Smooth muscle cell (in vitro differentiated cells): ENCODE results near the gene EML6. TPM values are rescaled to one million over a fixed set of nuclear protein-coding genes. Genes with fewer than 3 reads are reported as not detected.

Experiments
- DNase-seq: peaks from one replicate; lab custom pipeline; 2025; ENCODE audit not compliant: unreplicated experiment; lab: John Stamatoyannopoulos, UW
- H2AFZ ChIP-seq: fragments of 200-600 bp; sonication (generic); 2 replicates; pipeline ENCODE4 v1.6.0; 2016; ENCODE audit warnings: antibody characterized with exemption, low read depth, mild to moderate bottlenecking
- H3F3A ChIP-seq: fragments of 200-600 bp; sonication (generic); 2 replicates; pipeline ENCODE4 v1.6.0; 2017; ENCODE audit warnings: antibody characterized with exemption, low read depth
- H3K27ac ChIP-seq: fragments of 200-600 bp; sonication (generic); 2 replicates; pipeline ENCODE4 v1.5.1; 2016; ENCODE audit warnings: low read depth, mild to moderate bottlenecking
- H3K27me3 ChIP-seq: fragments of 200-600 bp; sonication (generic); 2 replicates; pipeline ENCODE4 v1.6.1; 2016; ENCODE audit warnings: low read depth, mild to moderate bottlenecking
- H3K36me3 ChIP-seq: fragments of 200-600 bp; sonication (generic); 2 replicates; pipeline ENCODE4 v1.5.1; 2016; ENCODE audit warnings: low read depth
- H3K4me1 ChIP-seq: fragments of 200-600 bp; sonication (generic); 2 replicates; pipeline ENCODE4 v1.5.1; 2016; ENCODE audit warnings: low read depth
- H3K4me2 ChIP-seq: fragments of 200-600 bp; sonication (generic); 2 replicates; pipeline ENCODE4 v1.6.0; 2016; ENCODE audit warnings: mild to moderate bottlenecking
- H3K4me3 ChIP-seq: fragments of 200-600 bp; sonication (generic); 2 replicates; pipeline ENCODE4 v1.5.1; 2016; ENCODE audit warnings: mild to moderate bottlenecking
- H3K79me2 ChIP-seq: fragments of 200-600 bp; sonication (generic); 2 replicates; pipeline ENCODE4 v1.6.0; 2016; ENCODE audit warnings: low read depth, mild to moderate bottlenecking
- H3K9ac ChIP-seq: fragments of 200-600 bp; sonication (generic); 2 replicates; pipeline ENCODE4 v1.6.0; 2016; ENCODE audit warnings: low read depth
- H3K9me3 ChIP-seq: fragments of 200-600 bp; sonication (generic); replicated peaks from 2 replicates; pipeline ENCODE4 v1.5.1; 2016; ENCODE audit warnings: low read depth
- H4K20me1 ChIP-seq: fragments of 200-600 bp; sonication (generic); 2 replicates; pipeline ENCODE4 v1.6.0; 2016; ENCODE audit warnings: low read depth
- CTCF ChIP-seq: fragments of 200-600 bp; sonication (generic); IDR thresholded peaks from 2 replicates; pipeline ENCODE4 v1.5.1; 2017; ENCODE audit warnings: borderline replicate concordance, mild to moderate bottlenecking, antibody characterized with exemption; ENCODE audit not compliant: insufficient read depth, poor library complexity, severe bottlenecking
- WGBS: methylation state at CpG from one replicate; pipeline ENCODE4 v1.1.7; 2016; ENCODE audit warnings: low lambda C conversion rate; 5-methylcytosine and 5-hydroxymethylcytosine counted together
- polyA plus RNA-seq: library from polyadenylated mRNA; unstranded; fragments of >200 nt; fragmentation: Nextera tagmentation; extraction: Ambion mirVana; gene quantifications from 2 replicates; pipeline ENCODE4 v1.2.1, GENCODE V29; 2016
- total RNA-seq: library from RNA; depleted of rRNA; stranded (reverse); fragments of >200 nt; gene quantifications from 2 replicates; pipeline ENCODE4 v1.2.3, GENCODE V29; 2014

EML6 gene
- total and polyA plus RNA-seq, 2 experiments from 2014 or later = 0.49 to 0.54 TPM

DNA sequence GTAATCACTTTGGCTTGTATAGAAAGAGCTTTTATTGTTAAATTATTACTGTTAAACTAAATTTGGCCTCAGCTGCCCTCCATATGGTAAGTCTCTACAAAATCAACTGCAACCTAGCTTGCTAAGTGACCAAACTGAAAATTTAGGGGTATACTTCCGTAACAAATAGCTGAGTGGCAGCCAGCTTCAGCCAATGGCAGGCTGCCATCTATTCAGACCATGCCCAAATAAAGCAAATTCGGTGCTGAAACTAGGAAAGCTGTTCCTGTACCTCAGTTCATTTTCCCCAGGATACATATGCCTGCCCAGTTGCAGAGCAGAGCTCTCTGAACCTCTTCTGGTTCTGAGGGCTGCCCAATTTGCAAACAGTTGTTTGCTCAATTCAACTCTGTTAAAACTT lies 94.8 kb downstream of the EML6 start:
- peaks cover 4% of the 10 kb centered on the region for H3K4me1 ChIP-seq
- H3K4me2 ChIP-seq = no peak overlapping the region
- no peak for TF ChIP-seq CTCF
- H3K9me3 ChIP-seq = no peaks in the 10 kb centered on the region
- no peaks in the 10 kb centered on the region for H3K27me3 ChIP-seq
- H2AFZ ChIP-seq = no peak overlapping the region
- no peaks in the 10 kb centered on the region for H3K36me3 ChIP-seq
- no peak overlapping the region for H3K9ac ChIP-seq
- no peak overlapping the region for H3K4me3 ChIP-seq
- 90% methylated on average over 2 of the region's 2 CpGs for WGBS
- no peaks in the 10 kb centered on the region for H4K20me1 ChIP-seq
- H3F3A ChIP-seq = no peaks in the 10 kb centered on the region
- H3K79me2 ChIP-seq = no peaks in the 10 kb centered on the region
- DNase-seq = no peak
- H3K27ac ChIP-seq = no peak overlapping the region

GRCh38 chr2:54820558-54820957 lies 97.1 kb downstream of the EML6 start:
- Histone ChIP-seq H3K4me1 (no peaks in the 10 kb centered on the region), H3K9me3 (no peaks in the 10 kb centered on the region), H3K27me3 (peaks cover 4% of the 10 kb centered on the region), H2AFZ (no peak overlapping the region), H3K79me2 (no peaks in the 10 kb centered on the region), H3K9ac (no peak overlapping the region), H4K20me1 (no peaks in the 10 kb centered on the region), H3K4me2 (no peak overlapping the region), H3K27ac (no peak overlapping the region), H3K36me3 (no peaks in the 10 kb centered on the region), H3K4me3 (no peak overlapping the region), H3F3A (no peaks in the 10 kb centered on the region)
- 61% methylated on average over 3 of the region's 3 CpGs for WGBS
- no peak for TF ChIP-seq CTCF
- DNase-seq = no peak

GRCh38 chr2:54824567-54824966 lies 101.1 kb downstream of the EML6 start:
- Histone ChIP-seq H3K4me1 (no peaks in the 10 kb centered on the region), H3K9me3 (no peaks in the 10 kb centered on the region), H3F3A (no peaks in the 10 kb centered on the region), H3K36me3 (no peaks in the 10 kb centered on the region), H2AFZ (no peak overlapping the region), H3K27ac (no peak overlapping the region), H3K4me2 (no peak overlapping the region), H3K79me2 (no peaks in the 10 kb centered on the region), H3K27me3 (peaks cover 11% of the 10 kb centered on the region), H3K9ac (no peak overlapping the region), H3K4me3 (no peak overlapping the region), H4K20me1 (no peaks in the 10 kb centered on the region)
- no peak for TF ChIP-seq CTCF
- DNase-seq = no peak
- WGBS = 76% methylated on average over 4 of the region's 4 CpGs

GRCh38 chr2:54830546-54830945 lies 107.1 kb downstream of the EML6 start:
- H3K79me2 ChIP-seq = no peaks in the 10 kb centered on the region
- H3K4me3 ChIP-seq = no peak overlapping the region
- H3K27ac ChIP-seq = no peak overlapping the region
- DNase-seq = no peak
- no peak for TF ChIP-seq CTCF
- peaks cover 7% of the 10 kb centered on the region for H3K27me3 ChIP-seq
- no peak overlapping the region for H3K9ac ChIP-seq
- no peak overlapping the region for H2AFZ ChIP-seq
- no peaks in the 10 kb centered on the region for H3F3A ChIP-seq
- WGBS = 93% methylated on average over 8 of the region's 8 CpGs
- H3K9me3 ChIP-seq = no peaks in the 10 kb centered on the region
- H3K36me3 ChIP-seq = no peaks in the 10 kb centered on the region
- H3K4me1 ChIP-seq = no peaks in the 10 kb centered on the region
- H4K20me1 ChIP-seq = no peaks in the 10 kb centered on the region
- no peak overlapping the region for H3K4me2 ChIP-seq
